Subcutaneous adipose tissue (tissue), 4 donors: Measurements from ENCODE around the gene THSD4. TPM values are rescaled to one million over a fixed set of nuclear protein-coding genes. Genes with fewer than 3 reads are reported as not detected.

ENCODE experiments used
- CTCF ChIP-seq: fragments of 450-650 bp; IDR thresholded peaks from one replicate; pipeline ENCODE4 v1.5.1; 2016; ENCODE audit warnings: low read depth, mild to moderate bottlenecking, control low read depth, antibody characterized with exemption, moderate library complexity
- total RNA-seq, 4 donors: library from RNA; depleted of rRNA; stranded (reverse); fragments of >200 nt; gene quantifications; one replicate each; pipeline ENCODE4 v1.1.0, GENCODE V29; 2016

The THSD4 gene
- total RNA-seq, 4 donors from 2014 or later, result 0.17 to 0.94 (median 0.63) TPM

GRCh38 chr15:71752128-71752527, 636.9 kb downstream of the THSD4 start:
- TF ChIP-seq CTCF, result no peak

GRCh38 chr15:71752604-71753289, 637.5 kb downstream of the THSD4 start:
- TF ChIP-seq CTCF, result no peak

- no peak for TF ChIP-seq CTCF
Measured at GRCh38 chr15:71753346-71753745, 638.1 kb downstream of the THSD4 start.

GRCh38 chr15:71754660-71755059, 639.4 kb downstream of the THSD4 start:
- no peak for TF ChIP-seq CTCF

GRCh38 chr15:71755092-71755970, 640.1 kb downstream of the THSD4 start:
- TF ChIP-seq CTCF, result no peak

GRCh38 chr15:71756599-71757352, 641.5 kb downstream of the THSD4 start:
- TF ChIP-seq CTCF, result no peak
